Measurements from ENCODE around the gene SPOCK1.
"Not testable (repeated sequence)": the region's sequence is repeated elsewhere in the genome, so short reads cannot be mapped to it uniquely, and the experiment has no call there.

SPOCK1 gene

GRCh38 chr5:137393196-137393993, 105.7 kb downstream of the SPOCK1 start:
- H3K4me3 ChIP-seq (ENCODE audit: low read length): no peak overlapping the region
- H3K9ac ChIP-seq (ENCODE audit: low read depth, low read length): no peak overlapping the region
- H3K36me3 ChIP-seq (ENCODE audit: insufficient read depth, low read length): no peaks in the 10 kb centered on the region
- no peaks in the 10 kb centered on the region for H3K27me3 ChIP-seq (ENCODE audit: control insufficient read depth, insufficient read depth, low read length)
- H3K4me2 ChIP-seq (ENCODE audit: low read length): no peak overlapping the region
- H3K9me3 ChIP-seq (replicated peaks; ENCODE audit: low read length): no peaks in the 10 kb centered on the region
- H3K4me1 ChIP-seq (ENCODE audit: control insufficient read depth, insufficient read depth, low read length): peaks cover 7% of the 10 kb centered on the region

- Histone ChIP-seq H3K4me3 (ENCODE audit: low read length) (no peak overlapping the region), H3K4me1 (ENCODE audit: control insufficient read depth, insufficient read depth, low read length) (peaks cover 7% of the 10 kb centered on the region), H3K27me3 (ENCODE audit: control insufficient read depth, insufficient read depth, low read length) (no peaks in the 10 kb centered on the region), H3K4me2 (ENCODE audit: low read length) (no peak overlapping the region), H3K9me3 (replicated peaks; ENCODE audit: low read length) (no peaks in the 10 kb centered on the region), H3K9ac (ENCODE audit: low read depth, low read length) (no peak overlapping the region), H3K36me3 (ENCODE audit: insufficient read depth, low read length) (no peaks in the 10 kb centered on the region)
Measured at GRCh38 chr5:137392261-137392660, 106.9 kb downstream of the SPOCK1 start.

- H3K4me3 ChIP-seq (ENCODE audit: low read length); H3K4me2 ChIP-seq (ENCODE audit: low read length); H3K36me3 ChIP-seq (ENCODE audit: insufficient read depth, low read length); H3K27me3 ChIP-seq (ENCODE audit: control insufficient read depth, insufficient read depth, low read length); H3K9me3 ChIP-seq (replicated peaks; ENCODE audit: low read length); H3K4me1 ChIP-seq (ENCODE audit: control insufficient read depth, insufficient read depth, low read length); H3K9ac ChIP-seq (ENCODE audit: low read depth, low read length): not testable (repeated sequence)
Measured at GRCh38 chr5:137391044-137391443, 108.1 kb downstream of the SPOCK1 start.

GRCh38 chr5:137389042-137389441, 110.1 kb downstream of the SPOCK1 start:
- Histone ChIP-seq H3K27me3 (ENCODE audit: control insufficient read depth, insufficient read depth, low read length) (no peaks in the 10 kb centered on the region), H3K4me3 (ENCODE audit: low read length) (no peak overlapping the region), H3K4me1 (ENCODE audit: control insufficient read depth, insufficient read depth, low read length) (no peaks in the 10 kb centered on the region), H3K9me3 (replicated peaks; ENCODE audit: low read length) (no peaks in the 10 kb centered on the region), H3K4me2 (ENCODE audit: low read length) (no peak overlapping the region), H3K9ac (ENCODE audit: low read depth, low read length) (no peak overlapping the region), H3K36me3 (ENCODE audit: insufficient read depth, low read length) (no peaks in the 10 kb centered on the region)

GRCh38 chr5:137385064-137385463, 114.1 kb downstream of the SPOCK1 start:
- Histone ChIP-seq H3K4me1 (ENCODE audit: control insufficient read depth, insufficient read depth, low read length) (no peaks in the 10 kb centered on the region), H3K4me3 (ENCODE audit: low read length) (no peak overlapping the region), H3K36me3 (ENCODE audit: insufficient read depth, low read length) (no peaks in the 10 kb centered on the region), H3K9me3 (replicated peaks; ENCODE audit: low read length) (peaks cover 6% of the 10 kb centered on the region), H3K27me3 (ENCODE audit: control insufficient read depth, insufficient read depth, low read length) (no peaks in the 10 kb centered on the region), H3K9ac (ENCODE audit: low read depth, low read length) (no peak overlapping the region), H3K4me2 (ENCODE audit: low read length) (no peak overlapping the region)

GRCh38 chr5:137383909-137384308, 115.2 kb downstream of the SPOCK1 start:
- Histone ChIP-seq H3K4me2 (ENCODE audit: low read length) (no peak overlapping the region), H3K4me3 (ENCODE audit: low read length) (no peak overlapping the region), H3K4me1 (ENCODE audit: control insufficient read depth, insufficient read depth, low read length) (no peaks in the 10 kb centered on the region), H3K9ac (ENCODE audit: low read depth, low read length) (no peak overlapping the region), H3K36me3 (ENCODE audit: insufficient read depth, low read length) (no peaks in the 10 kb centered on the region), H3K9me3 (replicated peaks; ENCODE audit: low read length) (peaks cover 6% of the 10 kb centered on the region), H3K27me3 (ENCODE audit: control insufficient read depth, insufficient read depth, low read length) (no peaks in the 10 kb centered on the region)

GRCh38 chr5:137381555-137381954, 117.6 kb downstream of the SPOCK1 start:
- Histone ChIP-seq H3K9me3 (replicated peaks; ENCODE audit: low read length) (peaks cover 6% of the 10 kb centered on the region), H3K4me1 (ENCODE audit: control insufficient read depth, insufficient read depth, low read length) (no peaks in the 10 kb centered on the region)

GRCh38 chr5:137379555-137380286, 119.4 kb downstream of the SPOCK1 start:
- no peaks in the 10 kb centered on the region for H3K4me1 ChIP-seq (ENCODE audit: control insufficient read depth, insufficient read depth, low read length)
- no peaks in the 10 kb centered on the region for H3K27me3 ChIP-seq (ENCODE audit: control insufficient read depth, insufficient read depth, low read length)
- no peak overlapping the region for H3K4me2 ChIP-seq (ENCODE audit: low read length)
- H3K4me3 ChIP-seq (ENCODE audit: low read length): no peak overlapping the region
- peaks cover 6% of the 10 kb centered on the region for H3K9me3 ChIP-seq (replicated peaks; ENCODE audit: low read length)
- H3K9ac ChIP-seq (ENCODE audit: low read depth, low read length): no peak overlapping the region
- no peaks in the 10 kb centered on the region for H3K36me3 ChIP-seq (ENCODE audit: insufficient read depth, low read length)

More at GRCh38 chr5:137381555-137381954, 117.6 kb downstream of the SPOCK1 start:
- Histone ChIP-seq H3K27me3 (ENCODE audit: control insufficient read depth, insufficient read depth, low read length) (no peaks in the 10 kb centered on the region), H3K4me2 (ENCODE audit: low read length) (no peak overlapping the region), H3K4me3 (ENCODE audit: low read length) (no peak overlapping the region), H3K9ac (ENCODE audit: low read depth, low read length) (no peak overlapping the region), H3K36me3 (ENCODE audit: insufficient read depth, low read length) (no peaks in the 10 kb centered on the region)

- H3K27me3 ChIP-seq (ENCODE audit: control insufficient read depth, insufficient read depth, low read length): no peaks in the 10 kb centered on the region
Measured at GRCh38 chr5:137375741-137376526, 123.2 kb downstream of the SPOCK1 start.

GRCh38 chr5:137374110-137374714, 124.9 kb downstream of the SPOCK1 start:
- no peaks in the 10 kb centered on the region for H3K9me3 ChIP-seq (replicated peaks; ENCODE audit: low read length)
- peaks cover 4% of the 10 kb centered on the region for H3K36me3 ChIP-seq (ENCODE audit: insufficient read depth, low read length)
- H3K27me3 ChIP-seq (ENCODE audit: control insufficient read depth, insufficient read depth, low read length): no peaks in the 10 kb centered on the region
- no peak overlapping the region for H3K4me2 ChIP-seq (ENCODE audit: low read length)
- no peak overlapping the region for H3K4me3 ChIP-seq (ENCODE audit: low read length)
- peaks cover 21% of the 10 kb centered on the region for H3K4me1 ChIP-seq (ENCODE audit: control insufficient read depth, insufficient read depth, low read length)
- H3K9ac ChIP-seq (ENCODE audit: low read depth, low read length): no peak overlapping the region

More at GRCh38 chr5:137375741-137376526, 123.2 kb downstream of the SPOCK1 start:
- no peaks in the 10 kb centered on the region for H3K9me3 ChIP-seq (replicated peaks; ENCODE audit: low read length)
- H3K36me3 ChIP-seq (ENCODE audit: insufficient read depth, low read length): peaks cover 4% of the 10 kb centered on the region
- H3K4me1 ChIP-seq (ENCODE audit: control insufficient read depth, insufficient read depth, low read length): peaks cover 8% of the 10 kb centered on the region
- H3K4me2 ChIP-seq (ENCODE audit: low read length): no peak overlapping the region
- no peak overlapping the region for H3K4me3 ChIP-seq (ENCODE audit: low read length)
- H3K9ac ChIP-seq (ENCODE audit: low read depth, low read length): no peak overlapping the region

GRCh38 chr5:137372773-137373160, 126.4 kb downstream of the SPOCK1 start:
- Histone ChIP-seq H3K9ac (ENCODE audit: low read depth, low read length) (no peak overlapping the region), H3K36me3 (ENCODE audit: insufficient read depth, low read length) (peaks cover 4% of the 10 kb centered on the region), H3K4me2 (ENCODE audit: low read length) (no peak overlapping the region), H3K4me1 (ENCODE audit: control insufficient read depth, insufficient read depth, low read length) (peaks cover 24% of the 10 kb centered on the region), H3K4me3 (ENCODE audit: low read length) (no peak overlapping the region), H3K9me3 (replicated peaks; ENCODE audit: low read length) (no peaks in the 10 kb centered on the region), H3K27me3 (ENCODE audit: control insufficient read depth, insufficient read depth, low read length) (no peaks in the 10 kb centered on the region)
